SK-N-SH treated with all-trans-retinoic acid at 6 μM for 48 hours (cell line): ENCODE measurements around the gene KRT82.

Source experiments
- ATAC-seq: fragments of 200-7000 bp; cut with Tn5 transposase; 3 replicates; pipeline ENCODE4 v1.9.1; 2020; ENCODE audit warnings: mild to moderate bottlenecking, moderate library complexity
- ARNTL ChIP-seq: fragments of 450-650 bp; formaldehyde crosslinking; IDR thresholded peaks from 2 replicates; pipeline ENCODE4 v1.5.0; 2020; ENCODE audit warnings: low read depth, mild to moderate bottlenecking, moderate library complexity, borderline replicate concordance
- BACH2 ChIP-seq: fragments of 250-450 bp; sonication (Bioruptor Pico); IDR thresholded peaks from 2 replicates; pipeline ENCODE4 v1.9.0; 2021; ENCODE audit warnings: mild to moderate bottlenecking, borderline replicate concordance
- CREB5 ChIP-seq: fragments of 250-450 bp; sonication (Bioruptor Pico); IDR thresholded peaks from 2 replicates; pipeline ENCODE4 v1.5.1; 2020; ENCODE audit warnings: low read depth, mild to moderate bottlenecking, moderate library complexity
- CSDC2 ChIP-seq: fragments of 250-450 bp; sonication (Bioruptor Pico); IDR thresholded peaks from 2 replicates; pipeline ENCODE4 v1.5.0; 2020; ENCODE audit warnings: mild to moderate bottlenecking, moderate library complexity
- CSRNP3 ChIP-seq: fragments of 250-450 bp; sonication (Bioruptor Pico); IDR thresholded peaks from 2 replicates; pipeline ENCODE4 v1.5.1; 2021; ENCODE audit warnings: mild to moderate bottlenecking, moderate library complexity
- ESRRG ChIP-seq: fragments of 250-450 bp; sonication (Bioruptor Pico); IDR thresholded peaks from 2 replicates; pipeline ENCODE4 v1.6.1; 2021; ENCODE audit warnings: mild to moderate bottlenecking
- GLIS3 ChIP-seq: fragments of 250-450 bp; sonication (Bioruptor Pico); IDR thresholded peaks from 2 replicates; pipeline ENCODE4 v1.5.0; 2020; ENCODE audit warnings: mild to moderate bottlenecking, moderate library complexity
- ISL1 ChIP-seq: fragments of 250-450 bp; sonication (Bioruptor Pico); IDR thresholded peaks from 2 replicates; pipeline ENCODE4 v2.1.2; 2022; ENCODE audit warnings: mild to moderate bottlenecking, moderate library complexity
- OSR1 ChIP-seq: fragments of 250-450 bp; sonication (Bioruptor Pico); IDR thresholded peaks from 2 replicates; pipeline ENCODE4 v1.8.0; 2022; ENCODE audit warnings: moderate library complexity, mild to moderate bottlenecking, inconsistent platforms
- PATZ1 ChIP-seq: fragments of 250-450 bp; sonication (Bioruptor Pico); IDR thresholded peaks from 2 replicates; pipeline ENCODE4 v1.8.0; 2020; ENCODE audit warnings: mild to moderate bottlenecking, moderate library complexity, borderline replicate concordance
- POU6F1 ChIP-seq: fragments of 250-450 bp; sonication (Bioruptor Pico); IDR thresholded peaks from 2 replicates; pipeline ENCODE4 v1.8.0; 2021; ENCODE audit warnings: low read depth, mild to moderate bottlenecking, moderate library complexity, borderline replicate concordance
- PPARA ChIP-seq: fragments of 250-450 bp; sonication (Bioruptor Pico); IDR thresholded peaks from 2 replicates; pipeline ENCODE4 v1.5.0; 2020; ENCODE audit warnings: mild to moderate bottlenecking, borderline replicate concordance
- RARB ChIP-seq: fragments of 250-450 bp; sonication (Bioruptor Pico); IDR thresholded peaks from 2 replicates; pipeline ENCODE4 v1.8.0; 2021; ENCODE audit warnings: mild to moderate bottlenecking, moderate library complexity
- TCF4 ChIP-seq: fragments of 250-450 bp; sonication (Bioruptor Pico); IDR thresholded peaks from 2 replicates; pipeline ENCODE4 v1.8.0; 2021; ENCODE audit warnings: mild to moderate bottlenecking, moderate library complexity, borderline replicate concordance
- TOX ChIP-seq: fragments of 250-450 bp; sonication (Bioruptor Pico); IDR thresholded peaks from 2 replicates; pipeline ENCODE4 v1.8.0; 2021; ENCODE audit warnings: mild to moderate bottlenecking, moderate library complexity, borderline replicate concordance
- TSHZ2 ChIP-seq: fragments of 250-450 bp; sonication (Bioruptor Pico); IDR thresholded peaks from 2 replicates; pipeline ENCODE4 v1.5.0; 2020; ENCODE audit warnings: mild to moderate bottlenecking, moderate library complexity
- ZC3H10 ChIP-seq: fragments of 250-450 bp; sonication (Bioruptor Pico); IDR thresholded peaks from 2 replicates; pipeline ENCODE4 v1.5.1; 2021; ENCODE audit warnings: mild to moderate bottlenecking, moderate library complexity
- ZFP3 ChIP-seq: fragments of 250-450 bp; sonication (Bioruptor Pico); IDR thresholded peaks from 2 replicates; pipeline ENCODE4 v1.5.0; 2020; ENCODE audit warnings: mild to moderate bottlenecking, moderate library complexity
- ZFP30 ChIP-seq: fragments of 450-650 bp; formaldehyde crosslinking; IDR thresholded peaks from 2 replicates; pipeline ENCODE4 v1.5.0; 2022; ENCODE audit warnings: mild to moderate bottlenecking, moderate library complexity
- ZNF565 ChIP-seq: fragments of 450-650 bp; formaldehyde crosslinking; conservative IDR thresholded peaks from 2 replicates; pipeline ENCODE4 v1.5.0; 2020; ENCODE audit warnings: low read depth, mild to moderate bottlenecking, moderate library complexity
- ZNF70 ChIP-seq: fragments of 450-650 bp; formaldehyde crosslinking; IDR thresholded peaks from 2 replicates; pipeline ENCODE4 v1.5.0; 2020; ENCODE audit warnings: mild to moderate bottlenecking, moderate library complexity
- ZNF8 ChIP-seq: fragments of 450-650 bp; formaldehyde crosslinking; IDR thresholded peaks from 2 replicates; pipeline ENCODE4 v1.5.0; 2020; ENCODE audit warnings: mild to moderate bottlenecking, moderate library complexity

Gene KRT82

GRCh38 chr12:52425466-52425865, 19.3 kb upstream of the KRT82 start:
- TF ChIP-seq ARNTL: no peak
- no peak for TF ChIP-seq GLIS3
- TF ChIP-seq BACH2 (CRISPR knock-in tag): no peak
- TF ChIP-seq ZFP30 (CRISPR knock-in tag): no peak
- no peak for TF ChIP-seq ZC3H10 (CRISPR knock-in tag)
- no peak for TF ChIP-seq CSRNP3 (CRISPR knock-in tag)
- TF ChIP-seq ZNF565 (CRISPR knock-in tag): no peak
- TF ChIP-seq OSR1: no peak
- TF ChIP-seq ZNF8 (CRISPR knock-in tag): no peak
- TF ChIP-seq ISL1 (CRISPR knock-in tag): no peak
- no peak for TF ChIP-seq POU6F1
- no peak for TF ChIP-seq ZFP3 (CRISPR knock-in tag)
- TF ChIP-seq CSDC2 (CRISPR knock-in tag): no peak
- no peak for TF ChIP-seq TCF4 (CRISPR knock-in tag)
- TF ChIP-seq TSHZ2 (CRISPR knock-in tag): no peak
- TF ChIP-seq, all 23 proteins: peak for 0
- no peak for ATAC-seq

- ATAC-seq: no peak
- TF ChIP-seq RARB (CRISPR knock-in tag): no peak
- no peak for TF ChIP-seq GLIS3
- TF ChIP-seq ZC3H10 (CRISPR knock-in tag): no peak
- no peak for TF ChIP-seq CREB5 (CRISPR knock-in tag)
- no peak for TF ChIP-seq ZNF8 (CRISPR knock-in tag)
- TF ChIP-seq ISL1 (CRISPR knock-in tag): no peak
- no peak for TF ChIP-seq CSDC2 (CRISPR knock-in tag)
- TF ChIP-seq ARNTL: no peak
- TF ChIP-seq TOX (CRISPR knock-in tag): no peak
- no peak for TF ChIP-seq BACH2 (CRISPR knock-in tag)
- TF ChIP-seq ZFP3 (CRISPR knock-in tag): no peak
- TF ChIP-seq ESRRG (CRISPR knock-in tag): no peak
- no peak for TF ChIP-seq ZNF70
- TF ChIP-seq ZNF565 (CRISPR knock-in tag): no peak
- no peak for TF ChIP-seq PATZ1 (CRISPR knock-in tag)
Observed at GRCh38 chr12:52423661-52424500, 17.7 kb upstream of the KRT82 start.

GRCh38 chr12:52423035-52423434, 16.9 kb upstream of the KRT82 start:
- no peak for TF ChIP-seq BACH2 (CRISPR knock-in tag)
- TF ChIP-seq PPARA (CRISPR knock-in tag): no peak
- TF ChIP-seq ZC3H10 (CRISPR knock-in tag): no peak
- ATAC-seq: no peak
